HG02943 (cell line): ENCODE results near the gene PCDHGB7.
"Not testable (repeated sequence)": the region's sequence is repeated elsewhere in the genome, so short reads cannot be mapped to it uniquely, and the experiment has no call there.

Experiments used
- ATAC-seq: cut with Tn5 transposase; IDR thresholded peaks from one replicate; pipeline ENCODE4 v1.9.1; 2021; ENCODE audit warnings: mild to moderate bottlenecking, low read depth, moderate library complexity; ENCODE audit not compliant: unreplicated experiment

PCDHGB7 gene

DNA sequence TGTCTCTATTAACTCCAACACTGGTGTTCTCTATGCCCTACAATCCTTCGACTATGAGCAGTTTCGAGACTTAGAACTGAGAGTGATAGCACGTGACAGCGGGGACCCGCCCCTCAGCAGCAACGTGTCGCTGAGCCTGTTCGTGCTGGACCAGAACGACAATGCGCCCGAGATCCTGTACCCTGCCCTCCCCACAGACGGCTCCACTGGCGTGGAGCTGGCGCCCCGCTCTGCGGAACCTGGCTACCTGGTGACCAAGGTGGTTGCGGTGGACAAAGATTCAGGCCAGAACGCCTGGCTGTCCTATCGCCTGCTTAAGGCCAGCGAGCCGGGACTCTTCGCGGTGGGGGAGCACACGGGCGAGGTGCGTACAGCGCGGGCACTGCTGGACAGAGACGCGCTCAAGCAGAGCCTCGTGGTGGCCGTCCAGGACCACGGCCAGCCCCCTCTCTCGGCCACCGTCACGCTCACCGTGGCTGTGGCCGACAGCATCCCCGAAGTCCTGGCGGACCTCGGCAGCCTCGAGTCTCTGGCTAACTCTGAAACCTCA lies 5.3 kb downstream of the PCDHGB7 start:
- ATAC-seq, result no peak

DNA sequence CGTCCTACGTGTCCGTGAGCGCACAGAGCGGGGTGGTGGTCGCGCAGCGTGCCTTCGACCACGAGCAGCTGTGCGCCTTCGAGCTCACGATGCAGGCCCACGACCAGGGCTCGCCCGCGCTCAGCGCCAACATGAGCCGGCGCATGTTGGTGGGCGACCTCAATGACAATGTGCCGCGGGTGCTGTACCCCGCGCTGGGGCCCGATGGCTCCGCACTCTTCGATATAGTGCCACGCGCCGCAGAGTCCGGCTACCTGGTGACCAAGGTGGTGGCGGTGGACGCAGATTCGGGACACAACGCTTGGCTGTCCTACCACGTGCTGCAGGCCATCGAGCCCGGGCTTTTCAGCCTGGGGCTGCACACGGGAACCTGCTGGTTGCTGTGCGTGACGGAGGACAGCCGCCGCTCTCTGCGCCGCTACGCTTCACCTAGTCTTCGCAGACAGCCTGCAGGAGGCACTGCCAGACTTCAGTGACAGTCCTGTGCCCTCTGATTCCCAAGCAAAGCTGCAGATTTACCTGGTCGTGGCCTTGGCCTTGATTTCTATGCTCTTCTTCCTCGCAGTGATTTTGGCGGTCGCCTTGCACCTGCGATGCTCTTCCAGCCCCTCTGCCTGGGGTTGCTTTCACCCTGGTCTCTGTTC lies 10.4 kb downstream of the PCDHGB7 start:
- ATAC-seq, result no peak

- ATAC-seq, result peak; percentile 66
Observed at GRCh38 chr5:141430332-141431113, 13.0 kb downstream of the PCDHGB7 start, which contains the start of gene PCDHGA12. Gene PCDHGA12, plus strand, starts transcription at chr5:141430507. Its CDS starts 253 bp downstream, at chr5:141430760.

GRCh38 chr5:141431286-141431685 lies 13.8 kb downstream of the PCDHGB7 start:
- peak; percentile 42 for ATAC-seq

DNA sequence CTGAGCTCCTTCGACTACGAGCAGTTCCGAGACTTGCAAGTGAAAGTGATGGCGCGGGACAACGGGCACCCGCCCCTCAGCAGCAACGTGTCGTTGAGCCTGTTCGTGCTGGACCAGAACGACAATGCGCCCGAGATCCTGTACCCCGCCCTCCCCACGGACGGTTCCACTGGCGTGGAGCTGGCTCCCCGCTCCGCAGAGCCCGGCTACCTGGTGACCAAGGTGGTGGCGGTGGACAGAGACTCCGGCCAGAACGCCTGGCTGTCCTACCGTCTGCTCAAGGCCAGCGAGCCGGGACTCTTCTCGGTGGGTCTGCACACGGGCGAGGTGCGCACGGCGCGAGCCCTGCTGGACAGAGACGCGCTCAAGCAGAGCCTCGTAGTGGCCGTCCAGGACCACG lies 14.8 kb downstream of the PCDHGB7 start:
- ATAC-seq, result not testable (repeated sequence)

DNA sequence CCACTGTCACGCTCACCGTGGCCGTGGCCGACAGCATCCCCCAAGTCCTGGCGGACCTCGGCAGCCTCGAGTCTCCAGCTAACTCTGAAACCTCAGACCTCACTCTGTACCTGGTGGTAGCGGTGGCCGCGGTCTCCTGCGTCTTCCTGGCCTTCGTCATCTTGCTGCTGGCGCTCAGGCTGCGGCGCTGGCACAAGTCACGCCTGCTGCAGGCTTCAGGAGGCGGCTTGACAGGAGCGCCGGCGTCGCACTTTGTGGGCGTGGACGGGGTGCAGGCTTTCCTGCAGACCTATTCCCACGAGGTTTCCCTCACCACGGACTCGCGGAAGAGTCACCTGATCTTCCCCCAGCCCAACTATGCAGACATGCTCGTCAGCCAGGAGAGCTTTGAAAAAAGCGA lies 15.2 kb downstream of the PCDHGB7 start:
- not testable (repeated sequence) for ATAC-seq

GRCh38 chr5:141434006-141434405 lies 16.5 kb downstream of the PCDHGB7 start:
- ATAC-seq, result no peak

DNA sequence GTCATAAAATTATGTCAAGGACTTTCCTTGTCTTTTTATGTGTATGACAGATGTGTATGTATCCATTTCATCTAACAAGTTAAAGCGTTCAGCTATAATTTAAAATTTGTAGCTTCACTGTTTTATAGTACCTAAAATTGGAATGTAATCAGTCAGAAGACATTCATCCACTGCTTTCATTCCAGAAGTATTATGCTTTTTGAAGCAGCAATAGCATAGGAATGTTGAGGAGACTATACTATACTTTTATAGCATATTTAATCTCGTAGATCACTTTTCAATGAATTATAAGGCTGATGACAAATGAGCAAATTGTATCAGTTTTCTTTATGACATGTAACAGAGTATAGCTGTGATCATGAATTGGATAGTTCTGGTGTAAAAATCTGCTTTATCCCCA lies 19.7 kb downstream of the PCDHGB7 start:
- ATAC-seq, result no peak

DNA sequence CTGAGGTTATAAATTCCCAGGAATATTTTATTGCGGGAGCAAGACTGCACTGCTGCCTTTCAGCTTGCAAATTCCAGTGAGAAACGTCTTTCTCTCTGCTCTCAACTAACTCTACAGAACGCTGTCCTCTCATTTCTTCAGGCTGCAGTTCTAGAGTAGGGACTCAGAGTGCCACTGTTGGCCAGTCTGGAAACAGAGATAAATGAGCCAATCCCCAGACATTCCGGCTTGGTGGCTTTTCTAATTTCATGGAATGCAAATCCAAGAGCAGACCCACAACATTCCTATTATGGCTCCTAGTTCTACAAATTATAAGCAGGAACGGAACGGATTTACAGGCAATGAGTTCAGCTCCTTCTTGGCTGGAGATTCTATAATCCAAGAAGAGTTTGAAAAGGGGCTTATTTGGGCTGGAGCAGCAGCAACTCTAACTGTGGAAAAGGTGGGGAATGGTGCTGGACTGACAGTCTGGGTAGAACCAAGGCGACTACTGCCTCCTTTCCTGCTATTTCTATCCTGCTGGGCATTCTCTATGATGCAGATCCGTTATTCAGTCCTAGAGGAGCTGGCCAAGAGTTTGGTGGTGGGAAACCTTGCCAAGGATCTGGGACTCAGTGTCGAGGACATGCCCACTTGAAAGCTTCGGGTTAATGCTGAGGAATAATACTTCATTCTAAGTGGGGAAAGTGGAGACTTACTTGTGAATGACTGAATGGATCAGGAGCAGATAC lies 22.1 kb downstream of the PCDHGB7 start:
- ATAC-seq, result no peak

DNA sequence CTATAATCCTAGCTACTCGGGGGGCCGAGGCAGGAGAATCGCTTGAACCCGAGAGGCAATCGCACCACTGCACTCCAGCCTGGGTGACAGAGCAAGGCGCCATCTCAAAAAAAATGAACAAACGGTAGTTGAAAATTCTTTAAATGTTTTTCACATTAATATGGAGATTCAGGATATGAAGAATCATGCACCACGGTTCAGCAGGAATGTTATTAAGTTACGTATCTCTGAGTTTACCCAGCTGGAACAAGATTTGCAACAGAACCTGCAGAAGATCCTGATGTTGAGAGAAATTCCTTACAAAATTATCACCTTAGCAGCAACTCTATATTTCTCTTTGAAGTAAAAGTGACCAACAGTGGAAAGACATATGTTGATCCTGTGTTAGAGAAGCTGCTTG lies 22.9 kb downstream of the PCDHGB7 start:
- no peak for ATAC-seq

DNA sequence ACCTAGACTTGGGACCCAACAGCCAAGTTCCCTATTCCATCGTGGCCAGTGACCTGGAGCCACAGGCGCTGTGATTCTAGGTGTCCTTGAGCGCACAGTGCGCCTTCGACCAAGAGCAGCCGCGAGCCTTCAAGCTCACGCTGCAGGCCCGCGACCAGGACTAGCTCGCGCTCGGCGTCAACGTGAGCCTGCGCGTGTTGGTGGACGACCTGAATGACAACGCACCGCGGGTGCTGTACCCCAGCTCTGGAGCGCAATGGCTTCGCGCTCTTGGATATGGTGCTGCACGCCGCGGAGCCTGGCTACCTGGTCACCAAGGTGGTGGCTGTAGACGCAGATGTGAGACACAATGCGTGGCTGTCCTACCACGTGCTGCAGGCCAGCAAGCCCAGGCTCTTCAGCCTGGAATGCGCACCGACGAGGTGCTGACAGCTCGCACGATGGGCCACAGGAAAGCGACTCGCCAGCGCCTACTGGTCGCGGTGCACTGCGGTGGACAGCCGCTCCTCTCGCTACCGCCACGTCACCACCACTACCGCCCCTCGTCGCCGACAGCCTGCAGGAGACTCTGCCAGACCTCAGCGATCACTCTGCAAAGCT lies 24.2 kb downstream of the PCDHGB7 start:
- ATAC-seq, result no peak

- ATAC-seq, result no peak
Observed at GRCh38 chr5:141465351-141465750, 47.9 kb downstream of the PCDHGB7 start.
